ENCODE measurements around the gene CEP170B.

The CEP170B gene

DNA sequence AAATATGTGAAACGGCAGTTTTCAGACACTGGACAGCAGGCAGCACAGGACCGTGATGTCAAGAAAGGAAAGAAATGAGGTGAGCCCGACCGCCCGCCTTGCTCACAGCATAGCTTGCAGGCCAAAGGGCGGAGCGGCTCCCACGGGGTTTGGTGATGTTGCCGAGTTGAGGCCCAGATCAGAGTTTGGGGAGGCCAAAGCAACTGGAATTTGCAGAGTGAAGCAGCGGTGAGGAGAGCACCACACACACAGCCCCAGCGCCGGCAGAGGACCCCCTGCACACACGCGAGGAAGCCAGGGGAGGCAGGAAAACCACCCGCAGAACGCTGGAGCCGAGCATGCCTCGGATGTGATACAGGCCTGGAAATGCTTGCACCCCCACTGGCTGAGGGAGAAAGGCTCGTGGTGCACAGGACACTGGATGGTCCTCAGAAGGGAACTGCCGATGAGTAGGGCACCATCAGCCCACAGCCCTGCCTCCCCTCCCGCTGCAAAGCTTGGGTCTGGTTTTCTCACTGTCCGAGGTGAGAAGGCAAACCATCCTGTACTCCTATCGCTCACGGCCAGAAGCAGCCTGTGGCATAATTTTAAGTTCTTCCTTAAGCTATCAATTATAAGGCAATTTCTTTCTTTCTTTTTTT lies 33.9 kb downstream of the CEP170B start:
- H3K9me3 ChIP-seq (ENCODE audit: control insufficient read depth, insufficient read depth, low read length) = no peaks in the 10 kb centered on the region
- no peak overlapping the region for H3K4me2 ChIP-seq (ENCODE audit: low read length)
- TF ChIP-seq CTCF (IDR thresholded peaks at IDR 0.05; ENCODE audit: low read depth, low read length, poor library complexity, severe bottlenecking) = no peak
- no peak for TF ChIP-seq EZH2phosphoT487 (IDR thresholded peaks at IDR 0.05; ENCODE audit: borderline replicate concordance, low read length)
- H3K4me1 ChIP-seq (ENCODE audit: control insufficient read depth, low read length) = no peaks in the 10 kb centered on the region; the same call in 1 of the 2 replicates
- no peaks in the 10 kb centered on the region for H3K79me2 ChIP-seq (ENCODE audit: control insufficient read depth, low read length)
- H3K36me3 ChIP-seq (ENCODE audit: control insufficient read depth, low read length) = no peaks in the 10 kb centered on the region
- H3K9me2 ChIP-seq (replicated peaks; ENCODE audit: control insufficient read depth, low read length) = no peaks in the 10 kb centered on the region
- no peak overlapping the region for H3K4me3 ChIP-seq (ENCODE audit: low read length)
- peaks cover 5% of the 10 kb centered on the region; the same call in 1 of the 2 replicates for H3F3A ChIP-seq (ENCODE audit: control insufficient read depth, insufficient read depth)
- H3K27me3 ChIP-seq (ENCODE audit: control insufficient read depth, low read length) = peaks cover 6% of the 10 kb centered on the region; the same call in 1 of the 2 replicates
- no peaks in the 10 kb centered on the region for H4K20me1 ChIP-seq (ENCODE audit: control insufficient read depth, insufficient read depth, low read depth, low read length)
- no peak overlapping the region for H3K27ac ChIP-seq (ENCODE audit: low read depth, low read length)

DNA sequence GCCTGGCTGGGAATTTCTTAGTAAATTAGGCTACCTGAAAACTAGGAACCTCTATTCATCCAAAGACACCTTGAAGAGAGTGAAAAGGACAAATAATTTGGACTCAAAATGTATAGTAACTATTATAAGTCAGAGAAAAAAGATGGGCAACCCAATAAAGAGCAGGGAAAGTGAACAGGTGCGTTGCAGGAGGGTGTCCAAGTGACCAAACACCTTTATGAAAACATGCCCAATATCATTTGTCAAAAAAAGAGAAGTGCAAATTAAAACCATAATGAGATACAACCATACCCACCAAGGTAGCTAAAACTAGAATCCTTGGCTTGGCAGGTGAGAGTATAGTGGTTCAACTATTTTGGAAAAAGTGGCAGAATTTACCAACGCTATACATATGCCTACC lies 34.7 kb downstream of the CEP170B start:
- Histone ChIP-seq H3K4me1 (ENCODE audit: control insufficient read depth, low read length) (no peaks in the 10 kb centered on the region), H3K27me3 (ENCODE audit: control insufficient read depth, low read length) (peaks cover 6% of the 10 kb centered on the region; the same call in 1 of the 2 replicates), H3K27ac (ENCODE audit: low read depth, low read length) (no peak overlapping the region), H3F3A (ENCODE audit: control insufficient read depth, insufficient read depth) (peaks cover 5% of the 10 kb centered on the region; the same call in 1 of the 2 replicates), H3K79me2 (ENCODE audit: control insufficient read depth, low read length) (no peaks in the 10 kb centered on the region), H3K4me2 (ENCODE audit: low read length) (no peak overlapping the region), H3K4me3 (ENCODE audit: low read length) (no peak overlapping the region), H3K36me3 (ENCODE audit: control insufficient read depth, low read length) (no peaks in the 10 kb centered on the region), H4K20me1 (ENCODE audit: control insufficient read depth, insufficient read depth, low read depth, low read length) (no peaks in the 10 kb centered on the region), H3K9me2 (replicated peaks; ENCODE audit: control insufficient read depth, low read length) (no peaks in the 10 kb centered on the region), H3K9me3 (ENCODE audit: control insufficient read depth, insufficient read depth, low read length) (no peaks in the 10 kb centered on the region)
- no peak for TF ChIP-seq CTCF (IDR thresholded peaks at IDR 0.05; ENCODE audit: low read depth, low read length, poor library complexity, severe bottlenecking)
- TF ChIP-seq EZH2phosphoT487 (IDR thresholded peaks at IDR 0.05; ENCODE audit: borderline replicate concordance, low read length) = no peak

- Histone ChIP-seq H3K4me2 (ENCODE audit: low read length) (no peak overlapping the region), H3K27me3 (ENCODE audit: control insufficient read depth, low read length) (peaks cover 6% of the 10 kb centered on the region; the same call in 1 of the 2 replicates), H4K20me1 (ENCODE audit: control insufficient read depth, insufficient read depth, low read depth, low read length) (no peaks in the 10 kb centered on the region), H3F3A (ENCODE audit: control insufficient read depth, insufficient read depth) (peaks cover 5% of the 10 kb centered on the region; the same call in 1 of the 2 replicates), H3K27ac (ENCODE audit: low read depth, low read length) (no peak overlapping the region), H3K4me3 (ENCODE audit: low read length) (no peak overlapping the region), H3K36me3 (ENCODE audit: control insufficient read depth, low read length) (no peaks in the 10 kb centered on the region), H3K9me2 (replicated peaks; ENCODE audit: control insufficient read depth, low read length) (no peaks in the 10 kb centered on the region), H3K9me3 (ENCODE audit: control insufficient read depth, insufficient read depth, low read length) (no peaks in the 10 kb centered on the region), H3K4me1 (ENCODE audit: control insufficient read depth, low read length) (no peaks in the 10 kb centered on the region), H3K79me2 (ENCODE audit: control insufficient read depth, low read length) (no peaks in the 10 kb centered on the region)
- TF ChIP-seq CTCF (IDR thresholded peaks at IDR 0.05; ENCODE audit: low read depth, low read length, poor library complexity, severe bottlenecking) (no peak), EZH2phosphoT487 (IDR thresholded peaks at IDR 0.05; ENCODE audit: borderline replicate concordance, low read length) (no peak)
Observed at GRCh38 chr14:104900639-104901512, 35.8 kb downstream of the CEP170B start.
